ENCODE measurements around the gene ZNF865. TPM values are rescaled to one million over a fixed set of nuclear protein-coding genes. Genes with fewer than 3 reads are reported as not detected.

The ZNF865 gene
- total RNA-seq, 1 experiment from 2014 or later = 16.2 TPM

DNA sequence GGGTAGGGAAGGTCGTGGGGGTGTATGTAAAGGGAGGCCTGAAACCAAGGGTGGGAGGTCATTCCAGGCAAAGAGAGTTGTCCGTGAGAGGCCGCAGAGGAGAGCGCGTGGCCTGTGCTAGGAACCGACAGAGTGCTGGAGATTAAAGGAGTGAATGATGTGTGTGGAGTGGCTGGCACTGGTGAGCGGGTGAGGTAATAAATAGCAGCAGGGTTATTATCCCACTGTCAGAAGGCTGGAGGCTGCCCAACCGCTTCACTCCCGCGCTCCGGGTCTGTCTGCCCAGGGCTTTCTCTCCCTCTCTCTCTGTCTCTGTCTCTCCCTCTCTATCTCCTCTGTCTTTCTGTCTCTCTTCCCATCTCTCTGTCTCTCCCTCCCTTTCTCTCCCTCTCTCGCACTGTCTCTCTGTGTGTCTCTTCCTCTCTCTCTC, 42.2 kb upstream of the ZNF865 start:
- H3K36me3 ChIP-seq (ENCODE audit: control insufficient read depth in 1 of 2, insufficient read depth in 2 of 2, low read length in 2 of 2) = no peaks in the 10 kb centered on the region
- intact Hi-C loops (cut with micrococcal nuclease) = no loop called here
- BruUV-seq (replicated peaks) = no TSS peak

More for the DNA sequence above, 42.2 kb upstream of the ZNF865 start:
- H3K79me2 ChIP-seq (ENCODE audit: insufficient read depth, low read length) = no peaks in the 10 kb centered on the region
- H3K27ac ChIP-seq (ENCODE audit: low read depth, low read length) = no peak overlapping the region
- no peak overlapping the region for H3K4me3 ChIP-seq (replicated peaks in 1 of 2; ENCODE audit: low read depth in 1 of 2, low read length in 2 of 2)
- no peaks in the 10 kb centered on the region for H3K4me1 ChIP-seq (ENCODE audit: control insufficient read depth in 1 of 2, insufficient read depth in 2 of 2, low read length in 2 of 2)
- H3K4me2 ChIP-seq (ENCODE audit: low read length) = no peak overlapping the region
- H2AFZ ChIP-seq (ENCODE audit: low read depth, low read length, poor library complexity, severe bottlenecking) = no peak overlapping the region
- H3K9ac ChIP-seq (ENCODE audit: low read length) = no peak overlapping the region
- POLR2A ChIA-PET = no interaction called here
- RAD21 ChIA-PET (ENCODE audit: low non-redundant PET in 1 of 2, low total read pairs in 2 of 2, uncharacterized antibody in 2 of 2, unreplicated experiment in 2 of 2) = no interaction called here
- no peaks in the 10 kb centered on the region for H4K20me1 ChIP-seq (ENCODE audit: insufficient read depth)
- ATAC-seq (no peak), DNase-seq (ENCODE audit: low read depth, low spot score) (no peak)
- no peaks in the 10 kb centered on the region for H3K27me3 ChIP-seq (ENCODE audit: insufficient read depth, low read length)
- no peaks in the 10 kb centered on the region for H3K9me2 ChIP-seq (ENCODE audit: insufficient read depth)
- peaks cover 0 to 5% of the 10 kb centered on the region in 2 experiments; a peak in 1 of 4 replicates for H3K9me3 ChIP-seq (ENCODE audit: control insufficient read depth in 1 of 2, insufficient read depth in 1 of 2, low read depth in 1 of 2, low read length in 2 of 2)
- CTCF ChIA-PET = no interaction called here
- no peak for TF ChIP-seq SRF (IDR thresholded peaks at IDR 0.05; ENCODE audit: low read depth)
- TF ChIP-seq FOSL1 (IDR thresholded peaks at IDR 0.05; ENCODE audit: low read depth) = no peak
- TF ChIP-seq EZH2 (IDR thresholded peaks at IDR 0.05) = no peak
- TF ChIP-seq, protein P1, sequence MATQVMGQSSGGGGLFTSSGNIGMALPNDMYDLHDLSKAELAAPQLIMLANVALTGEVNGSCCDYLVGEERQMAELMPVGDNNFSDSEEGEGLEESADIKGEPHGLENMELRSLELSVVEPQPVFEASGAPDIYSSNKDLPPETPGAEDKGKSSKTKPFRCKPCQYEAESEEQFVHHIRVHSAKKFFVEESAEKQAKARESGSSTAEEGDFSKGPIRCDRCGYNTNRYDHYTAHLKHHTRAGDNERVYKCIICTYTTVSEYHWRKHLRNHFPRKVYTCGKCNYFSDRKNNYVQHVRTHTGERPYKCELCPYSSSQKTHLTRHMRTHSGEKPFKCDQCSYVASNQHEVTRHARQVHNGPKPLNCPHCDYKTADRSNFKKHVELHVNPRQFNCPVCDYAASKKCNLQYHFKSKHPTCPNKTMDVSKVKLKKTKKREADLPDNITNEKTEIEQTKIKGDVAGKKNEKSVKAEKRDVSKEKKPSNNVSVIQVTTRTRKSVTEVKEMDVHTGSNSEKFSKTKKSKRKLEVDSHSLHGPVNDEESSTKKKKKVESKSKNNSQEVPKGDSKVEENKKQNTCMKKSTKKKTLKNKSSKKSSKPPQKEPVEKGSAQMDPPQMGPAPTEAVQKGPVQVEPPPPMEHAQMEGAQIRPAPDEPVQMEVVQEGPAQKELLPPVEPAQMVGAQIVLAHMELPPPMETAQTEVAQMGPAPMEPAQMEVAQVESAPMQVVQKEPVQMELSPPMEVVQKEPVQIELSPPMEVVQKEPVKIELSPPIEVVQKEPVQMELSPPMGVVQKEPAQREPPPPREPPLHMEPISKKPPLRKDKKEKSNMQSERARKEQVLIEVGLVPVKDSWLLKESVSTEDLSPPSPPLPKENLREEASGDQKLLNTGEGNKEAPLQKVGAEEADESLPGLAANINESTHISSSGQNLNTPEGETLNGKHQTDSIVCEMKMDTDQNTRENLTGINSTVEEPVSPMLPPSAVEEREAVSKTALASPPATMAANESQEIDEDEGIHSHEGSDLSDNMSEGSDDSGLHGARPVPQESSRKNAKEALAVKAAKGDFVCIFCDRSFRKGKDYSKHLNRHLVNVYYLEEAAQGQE (IDR thresholded peaks at IDR 0.05; ENCODE audit: low read depth) = no peak
- TF ChIP-seq CTCF (IDR thresholded peaks at IDR 0.05 in 2 of 3, conservative IDR thresholded peaks at IDR 0.05 in 1 of 3; ENCODE audit: borderline replicate concordance in 1 of 3, insufficient read depth in 1 of 3, low read depth in 2 of 3, low read length in 2 of 3) = no peak
- no peak for TF ChIP-seq ZFX (IDR thresholded peaks at IDR 0.05)
- TF ChIP-seq, protein P2, sequence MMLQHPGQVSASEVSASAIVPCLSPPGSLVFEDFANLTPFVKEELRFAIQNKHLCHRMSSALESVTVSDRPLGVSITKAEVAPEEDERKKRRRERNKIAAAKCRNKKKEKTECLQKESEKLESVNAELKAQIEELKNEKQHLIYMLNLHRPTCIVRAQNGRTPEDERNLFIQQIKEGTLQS (IDR thresholded peaks at IDR 0.05) = no peak
- TF ChIP-seq TCF7L2 (IDR thresholded peaks at IDR 0.05; ENCODE audit: borderline replicate concordance, extremely low read depth, insufficient read depth, insufficient read length) = no peak
- TF ChIP-seq SP1 (IDR thresholded peaks at IDR 0.05; ENCODE audit: low read depth) = no peak
- TF ChIP-seq CBX3 (IDR thresholded peaks at IDR 0.05; ENCODE audit: low read depth) = no peak
- TF ChIP-seq POLR2A (IDR thresholded peaks at IDR 0.05; ENCODE audit: borderline replicate concordance, extremely low read depth, insufficient read depth, insufficient read length) = no peak
- TF ChIP-seq JUND (IDR thresholded peaks at IDR 0.05) = no peak
- TF ChIP-seq ZNF274 (IDR thresholded peaks at IDR 0.05; ENCODE audit: low read depth, low read length) = no peak
